Measurements from ENCODE around the gene NFYC.

The NFYC gene

GRCh38 chr1:40762144-40762923 lies 70.8 kb downstream of the NFYC start:
- DNase-seq = peak; percentile 9

DNA sequence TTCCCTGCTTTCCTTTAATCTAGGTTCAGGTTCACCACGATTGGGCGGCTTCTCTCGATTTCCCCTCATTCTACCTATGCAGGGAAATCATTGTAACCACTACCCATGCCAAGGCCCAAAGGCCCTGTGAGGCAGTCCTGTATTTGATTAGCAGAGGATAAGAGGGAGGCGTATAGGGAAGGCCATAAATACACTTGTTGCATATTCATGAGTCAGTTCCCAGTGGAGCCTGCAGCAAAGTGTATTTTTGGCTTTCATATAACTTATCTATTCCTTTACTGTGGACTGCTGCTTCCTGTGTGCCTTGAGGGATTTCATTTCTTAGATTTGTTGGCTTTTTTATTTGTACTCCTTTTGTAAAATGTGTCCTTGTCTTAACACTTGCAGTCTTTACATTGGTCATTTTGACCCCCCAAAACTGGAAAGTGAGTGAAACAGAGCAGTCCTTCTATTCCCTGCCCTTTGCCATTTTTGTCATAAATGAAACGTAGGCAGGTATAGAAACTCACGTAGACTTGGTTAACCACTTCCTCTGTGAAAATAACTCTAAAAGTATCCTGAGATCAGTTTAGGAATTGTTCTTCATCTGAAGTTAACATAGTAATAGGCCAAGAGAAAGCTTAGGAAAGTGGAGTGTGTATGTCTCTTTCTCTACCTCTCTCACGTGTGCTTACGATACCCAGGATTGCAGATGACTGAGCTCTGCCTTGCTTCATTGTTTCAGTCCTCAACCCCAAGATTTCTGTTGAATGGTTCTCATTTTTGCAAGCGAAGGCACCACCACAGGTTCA lies 72.4 kb downstream of the NFYC start:
- DNase-seq = peak; percentile 21

- no peak for DNase-seq
Measured at GRCh38 chr1:40764981-40765380, 73.5 kb downstream of the NFYC start.

GRCh38 chr1:40766017-40766416 lies 74.5 kb downstream of the NFYC start:
- DNase-seq = peak; percentile 14

DNA sequence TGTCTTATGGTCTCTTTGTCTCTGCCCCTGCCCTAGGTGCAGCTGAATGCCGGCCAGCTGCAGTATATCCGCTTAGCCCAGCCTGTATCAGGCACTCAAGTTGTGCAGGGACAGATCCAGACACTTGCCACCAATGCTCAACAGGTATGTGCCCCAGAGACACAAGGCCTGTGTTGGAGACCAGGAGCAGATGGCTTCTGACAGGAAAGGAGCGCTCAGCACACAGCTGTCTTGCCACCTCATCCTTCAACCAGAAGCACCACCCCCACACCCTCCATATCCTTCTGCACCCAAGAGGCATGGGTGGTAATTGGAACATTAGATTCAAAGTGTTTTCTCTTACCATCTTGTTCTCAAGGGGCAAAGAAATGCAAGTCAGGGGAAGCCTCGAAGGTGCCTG lies 75.1 kb downstream of the NFYC start:
- DNase-seq = peak; percentile 23

- no peak for DNase-seq
Measured at GRCh38 chr1:40768146-40768990, 76.9 kb downstream of the NFYC start.

DNA sequence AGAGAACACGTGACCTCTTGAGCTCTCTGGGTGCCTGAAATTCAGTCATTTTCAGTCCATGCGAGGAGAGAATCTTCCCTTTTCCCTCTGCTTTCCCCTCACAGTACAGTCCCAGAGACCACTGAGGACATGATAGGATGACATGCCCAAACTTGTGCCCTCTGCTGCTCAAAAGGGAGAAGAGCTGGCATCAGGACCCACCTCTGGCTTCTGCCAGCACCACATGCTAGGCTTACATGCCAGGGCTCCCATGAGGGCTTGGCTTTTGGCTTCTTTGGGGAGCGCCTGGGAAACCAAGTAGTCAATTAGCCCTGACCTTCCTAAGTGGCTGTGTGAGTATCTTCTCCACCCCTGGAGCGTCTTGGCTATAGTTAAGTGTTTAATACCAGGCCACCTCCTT lies 78.3 kb downstream of the NFYC start:
- no peak for DNase-seq

DNA sequence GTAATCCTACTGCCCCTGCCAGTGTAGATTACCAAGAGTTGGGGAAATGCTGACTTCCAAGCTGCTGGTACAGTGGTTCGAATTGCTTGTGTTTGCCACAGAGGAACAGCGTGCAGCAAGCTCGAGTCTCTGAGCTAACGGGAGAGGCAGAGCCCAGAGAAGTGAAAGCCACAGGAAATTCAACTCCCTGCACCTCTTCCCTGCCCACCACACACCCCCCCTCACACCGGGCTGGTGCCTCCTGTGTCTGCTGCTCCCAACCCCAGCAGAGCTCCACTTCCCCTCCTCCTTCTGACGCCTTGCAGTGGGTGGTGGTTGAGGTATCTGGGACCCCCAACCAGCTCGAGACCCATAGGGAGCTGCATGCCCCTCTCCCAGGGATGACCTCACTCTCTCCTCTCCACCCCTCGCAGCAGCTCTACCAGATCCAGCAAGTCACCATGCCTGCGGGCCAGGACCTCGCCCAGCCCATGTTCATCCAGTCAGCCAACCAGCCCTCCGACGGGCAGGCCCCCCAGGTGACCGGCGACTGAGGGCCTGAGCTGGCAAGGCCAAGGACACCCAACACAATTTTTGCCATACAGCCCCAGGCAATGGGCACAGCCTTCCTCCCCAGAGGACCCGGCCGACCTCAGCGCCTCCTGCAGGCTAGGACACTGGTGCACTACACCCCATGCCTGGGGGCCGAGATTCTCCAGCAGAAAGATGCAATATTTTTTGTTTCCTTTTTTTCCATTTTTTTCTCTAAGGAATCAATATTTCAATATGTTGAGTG lies 79.0 kb downstream of the NFYC start:
- no peak for DNase-seq

- no peak for DNase-seq
Measured at GRCh38 chr1:40772146-40772955, 80.8 kb downstream of the NFYC start.

- DNase-seq = no peak
Measured at GRCh38 chr1:40773748-40774265, 82.3 kb downstream of the NFYC start.

DNA sequence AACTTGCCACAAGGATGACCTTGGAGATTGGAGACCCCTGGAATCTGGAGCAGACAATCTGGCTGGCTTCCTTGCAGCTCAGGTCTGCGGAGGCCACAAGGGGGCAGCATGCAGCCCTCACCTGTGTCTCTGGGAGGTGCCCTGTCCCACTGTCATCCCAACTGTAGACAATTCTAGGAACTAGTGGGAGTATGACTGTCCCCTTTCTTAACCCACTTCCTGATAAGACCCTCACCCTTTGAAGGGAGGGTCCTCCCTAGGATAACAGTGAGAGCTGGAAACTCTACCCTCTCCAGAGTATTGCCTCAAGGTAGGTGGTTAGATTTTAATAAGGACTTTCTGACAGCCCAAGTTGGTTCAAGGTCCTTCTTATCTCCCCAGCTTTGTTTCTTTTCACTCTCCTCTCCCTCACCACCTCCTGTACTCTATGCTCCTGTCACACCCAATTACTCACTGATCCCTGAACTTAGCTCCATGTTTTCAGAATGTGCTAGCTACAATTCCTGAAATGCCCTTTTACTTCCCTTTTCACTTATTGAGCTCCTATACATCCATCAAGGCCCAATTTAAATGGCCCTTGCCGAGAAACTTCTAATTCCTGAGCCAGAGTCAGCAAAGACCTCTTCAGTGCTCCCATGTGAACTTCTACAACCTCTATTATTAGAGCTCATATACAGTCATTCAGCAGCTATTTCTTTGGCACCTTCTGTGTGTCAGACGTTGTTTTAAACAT lies 82.9 kb downstream of the NFYC start:
- DNase-seq = peak; percentile 80

- no peak for DNase-seq
Measured at GRCh38 chr1:40776236-40777072, 85.0 kb downstream of the NFYC start.

- no peak for DNase-seq
Measured at GRCh38 chr1:40777224-40777970, 85.9 kb downstream of the NFYC start.

- no peak for DNase-seq
Measured at GRCh38 chr1:40780678-40781607, 89.4 kb downstream of the NFYC start.

GRCh38 chr1:40781608-40781971 lies 90.1 kb downstream of the NFYC start:
- DNase-seq = no peak

DNA sequence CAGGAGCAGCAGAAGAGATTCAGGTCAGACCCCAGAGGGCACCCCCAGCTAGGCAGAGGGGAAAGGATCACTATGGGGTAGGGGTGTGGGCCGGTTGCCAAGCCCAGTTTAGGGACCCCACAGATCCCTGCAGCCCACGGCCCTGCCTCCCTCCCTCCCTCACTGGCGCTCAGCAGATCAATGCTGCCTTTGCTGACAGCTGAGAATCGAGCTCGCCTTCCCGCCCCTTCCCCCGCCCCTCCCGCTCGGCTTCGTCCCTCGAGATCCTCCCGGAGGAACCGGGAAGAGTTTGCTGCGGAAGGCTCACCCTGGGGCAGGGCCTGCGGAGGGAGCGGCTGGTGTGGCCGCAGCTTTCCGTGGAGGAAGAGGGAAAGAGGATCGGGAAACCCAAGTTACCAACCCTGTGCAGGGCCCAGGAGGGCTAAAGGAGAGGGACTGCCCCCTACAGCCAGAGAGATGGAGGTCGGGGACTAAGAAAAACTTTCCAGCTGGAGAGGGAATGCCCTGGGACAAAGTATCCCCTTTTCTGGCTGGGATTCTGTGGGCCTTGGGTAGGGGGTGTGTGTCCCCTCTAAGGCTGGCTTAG lies 91.0 kb downstream of the NFYC start:
- DNase-seq = no peak

Data from stimulated activated CD8-positive, alpha-beta memory T cell treated with anti-CD3 and anti-CD28 coated beads, Interleukin-4, amount 100 ng/mL, for 48 hours (primary cell).